Transverse colon (tissue), 4 donors: ENCODE results near the gene PPP6C.
"Not testable (repeated sequence)": the region's sequence is repeated elsewhere in the genome, so short reads cannot be mapped to it uniquely, and the experiment has no call there.

ENCODE experiments used
- CTCF ChIP-seq, 5 experiments: fragments of 200-600 bp in 3 of 5; fragments of 450-650 bp in 2 of 5; sonication (generic) in 3 of 5; IDR thresholded peaks; 1 replicate in 2 of 5; 2 replicates in 3 of 5; pipeline ENCODE4 v1.5.1; 2016 to 2017; ENCODE audit warnings: antibody characterized with exemption in 5 of 5, inconsistent platforms in 3 of 5, mild to moderate bottlenecking in 2 of 5, moderate library complexity in 1 of 5
- EP300 ChIP-seq: sonication (generic); formaldehyde crosslinking; IDR thresholded peaks from one replicate; pipeline ENCODE4 v1.6.1; 2017; ENCODE audit warnings: antibody characterized with exemption, low read depth
- POLR2A ChIP-seq: fragments of 450-650 bp; IDR thresholded peaks from one replicate; pipeline ENCODE4 v1.6.1; 2016; ENCODE audit warnings: antibody characterized with exemption, mild to moderate bottlenecking, moderate library complexity
- POLR2AphosphoS5 ChIP-seq, 3 donors: sonication (generic); formaldehyde crosslinking; IDR thresholded peaks; one replicate each; pipeline ENCODE4 v1.6.1; 2016; ENCODE audit warnings: antibody characterized with exemption in 3 of 3

GRCh38 chr9:125224858-125225257 lies 35.3 kb upstream of the PPP6C start:
- TF ChIP-seq CTCF (IDR thresholded peaks at IDR 0.05); POLR2A; EP300; POLR2AphosphoS5 (IDR thresholded peaks at IDR 0.05): not testable (repeated sequence)
